SK-N-SH treated with all-trans-retinoic acid at 6 μM for 48 hours (cell line): ENCODE data around the gene NTM.

Experiments used
- ATAC-seq: fragments of 200-7000 bp; cut with Tn5 transposase; 3 replicates; pipeline ENCODE4 v1.9.1; 2020; ENCODE audit warnings: mild to moderate bottlenecking, moderate library complexity
- ARNTL ChIP-seq: fragments of 450-650 bp; formaldehyde crosslinking; IDR thresholded peaks from 2 replicates; pipeline ENCODE4 v1.5.0; 2020; ENCODE audit warnings: low read depth, mild to moderate bottlenecking, moderate library complexity, borderline replicate concordance
- BACH2 ChIP-seq: fragments of 250-450 bp; sonication (Bioruptor Pico); IDR thresholded peaks from 2 replicates; pipeline ENCODE4 v1.9.0; 2021; ENCODE audit warnings: mild to moderate bottlenecking, borderline replicate concordance
- CREB5 ChIP-seq: fragments of 250-450 bp; sonication (Bioruptor Pico); IDR thresholded peaks from 2 replicates; pipeline ENCODE4 v1.5.1; 2020; ENCODE audit warnings: low read depth, mild to moderate bottlenecking, moderate library complexity
- CSDC2 ChIP-seq: fragments of 250-450 bp; sonication (Bioruptor Pico); IDR thresholded peaks from 2 replicates; pipeline ENCODE4 v1.5.0; 2020; ENCODE audit warnings: mild to moderate bottlenecking, moderate library complexity
- CSRNP3 ChIP-seq: fragments of 250-450 bp; sonication (Bioruptor Pico); IDR thresholded peaks from 2 replicates; pipeline ENCODE4 v1.5.1; 2021; ENCODE audit warnings: mild to moderate bottlenecking, moderate library complexity
- ESRRG ChIP-seq: fragments of 250-450 bp; sonication (Bioruptor Pico); IDR thresholded peaks from 2 replicates; pipeline ENCODE4 v1.6.1; 2021; ENCODE audit warnings: mild to moderate bottlenecking
- OSR1 ChIP-seq: fragments of 250-450 bp; sonication (Bioruptor Pico); IDR thresholded peaks from 2 replicates; pipeline ENCODE4 v1.8.0; 2022; ENCODE audit warnings: moderate library complexity, mild to moderate bottlenecking, inconsistent platforms
- PATZ1 ChIP-seq: fragments of 250-450 bp; sonication (Bioruptor Pico); IDR thresholded peaks from 2 replicates; pipeline ENCODE4 v1.8.0; 2020; ENCODE audit warnings: mild to moderate bottlenecking, moderate library complexity, borderline replicate concordance
- POU6F1 ChIP-seq: fragments of 250-450 bp; sonication (Bioruptor Pico); IDR thresholded peaks from 2 replicates; pipeline ENCODE4 v1.8.0; 2021; ENCODE audit warnings: low read depth, mild to moderate bottlenecking, moderate library complexity, borderline replicate concordance
- PPARA ChIP-seq: fragments of 250-450 bp; sonication (Bioruptor Pico); IDR thresholded peaks from 2 replicates; pipeline ENCODE4 v1.5.0; 2020; ENCODE audit warnings: mild to moderate bottlenecking, borderline replicate concordance
- RARB ChIP-seq: fragments of 250-450 bp; sonication (Bioruptor Pico); IDR thresholded peaks from 2 replicates; pipeline ENCODE4 v1.8.0; 2021; ENCODE audit warnings: mild to moderate bottlenecking, moderate library complexity
- SNAI2 ChIP-seq: fragments of 250-450 bp; sonication (Bioruptor Pico); IDR thresholded peaks from 2 replicates; pipeline ENCODE4 v1.5.0; 2020; ENCODE audit warnings: mild to moderate bottlenecking, moderate library complexity
- TOX ChIP-seq: fragments of 250-450 bp; sonication (Bioruptor Pico); IDR thresholded peaks from 2 replicates; pipeline ENCODE4 v1.8.0; 2021; ENCODE audit warnings: mild to moderate bottlenecking, moderate library complexity, borderline replicate concordance
- TSHZ2 ChIP-seq: fragments of 250-450 bp; sonication (Bioruptor Pico); IDR thresholded peaks from 2 replicates; pipeline ENCODE4 v1.5.0; 2020; ENCODE audit warnings: mild to moderate bottlenecking, moderate library complexity
- ZC3H10 ChIP-seq: fragments of 250-450 bp; sonication (Bioruptor Pico); IDR thresholded peaks from 2 replicates; pipeline ENCODE4 v1.5.1; 2021; ENCODE audit warnings: mild to moderate bottlenecking, moderate library complexity
- ZFP3 ChIP-seq: fragments of 250-450 bp; sonication (Bioruptor Pico); IDR thresholded peaks from 2 replicates; pipeline ENCODE4 v1.5.0; 2020; ENCODE audit warnings: mild to moderate bottlenecking, moderate library complexity
- ZNF565 ChIP-seq: fragments of 450-650 bp; formaldehyde crosslinking; conservative IDR thresholded peaks from 2 replicates; pipeline ENCODE4 v1.5.0; 2020; ENCODE audit warnings: low read depth, mild to moderate bottlenecking, moderate library complexity
- ZNF70 ChIP-seq: fragments of 450-650 bp; formaldehyde crosslinking; IDR thresholded peaks from 2 replicates; pipeline ENCODE4 v1.5.0; 2020; ENCODE audit warnings: mild to moderate bottlenecking, moderate library complexity
- ZNF8 ChIP-seq: fragments of 450-650 bp; formaldehyde crosslinking; IDR thresholded peaks from 2 replicates; pipeline ENCODE4 v1.5.0; 2020; ENCODE audit warnings: mild to moderate bottlenecking, moderate library complexity

Gene NTM

GRCh38 chr11:131580476-131580875 is 210.1 kb downstream of the NTM start (continued):
- TF ChIP-seq PATZ1 (CRISPR knock-in tag), result no peak

- TF ChIP-seq PPARA (CRISPR knock-in tag) (no peak), CSRNP3 (no peak), POU6F1 (CRISPR knock-in tag) (no peak), ZNF8 (CRISPR knock-in tag) (no peak), SNAI2 (CRISPR knock-in tag) (no peak), ZNF565 (no peak), OSR1 (CRISPR knock-in tag) (no peak), ESRRG (CRISPR knock-in tag) (no peak), ARNTL (CRISPR knock-in tag) (no peak), TSHZ2 (no peak), TOX (no peak), ZC3H10 (no peak), ZFP3 (CRISPR knock-in tag) (no peak), BACH2 (no peak), ZNF70 (CRISPR knock-in tag) (no peak)
- TF ChIP-seq, all 23 proteins: peak for 0
- no peak for ATAC-seq
Observed at GRCh38 chr11:131581046-131581445, 210.6 kb downstream of the NTM start.

GRCh38 chr11:131582021-131582525 is 211.7 kb downstream of the NTM start:
- TF ChIP-seq CSDC2 (no peak), ESRRG (CRISPR knock-in tag) (no peak), PPARA (CRISPR knock-in tag) (no peak), CREB5 (CRISPR knock-in tag) (no peak), ZC3H10 (no peak), PATZ1 (CRISPR knock-in tag) (no peak), ZNF8 (CRISPR knock-in tag) (no peak), ZFP3 (CRISPR knock-in tag) (no peak), TOX (no peak), POU6F1 (CRISPR knock-in tag) (no peak), RARB (CRISPR knock-in tag) (no peak), ZNF70 (CRISPR knock-in tag) (no peak), ZNF565 (no peak), TSHZ2 (no peak), CSRNP3 (no peak)
- no peak for ATAC-seq
